Stimulated activated CD8-positive, alpha-beta memory T cell treated with anti-CD3 and anti-CD28 coated beads, Interleukin-4, amount 100 ng/mL, for 1 hour (primary cell): ENCODE data around the gene IL31.

Experiments used
- DNase-seq, 2 donors: peaks; one replicate each; pipeline ENCODE4 v3.0.0-alpha.2; 2020; ENCODE audit warnings: low read depth in 2 of 2, low spot score in 1 of 2

Gene IL31

DNA sequence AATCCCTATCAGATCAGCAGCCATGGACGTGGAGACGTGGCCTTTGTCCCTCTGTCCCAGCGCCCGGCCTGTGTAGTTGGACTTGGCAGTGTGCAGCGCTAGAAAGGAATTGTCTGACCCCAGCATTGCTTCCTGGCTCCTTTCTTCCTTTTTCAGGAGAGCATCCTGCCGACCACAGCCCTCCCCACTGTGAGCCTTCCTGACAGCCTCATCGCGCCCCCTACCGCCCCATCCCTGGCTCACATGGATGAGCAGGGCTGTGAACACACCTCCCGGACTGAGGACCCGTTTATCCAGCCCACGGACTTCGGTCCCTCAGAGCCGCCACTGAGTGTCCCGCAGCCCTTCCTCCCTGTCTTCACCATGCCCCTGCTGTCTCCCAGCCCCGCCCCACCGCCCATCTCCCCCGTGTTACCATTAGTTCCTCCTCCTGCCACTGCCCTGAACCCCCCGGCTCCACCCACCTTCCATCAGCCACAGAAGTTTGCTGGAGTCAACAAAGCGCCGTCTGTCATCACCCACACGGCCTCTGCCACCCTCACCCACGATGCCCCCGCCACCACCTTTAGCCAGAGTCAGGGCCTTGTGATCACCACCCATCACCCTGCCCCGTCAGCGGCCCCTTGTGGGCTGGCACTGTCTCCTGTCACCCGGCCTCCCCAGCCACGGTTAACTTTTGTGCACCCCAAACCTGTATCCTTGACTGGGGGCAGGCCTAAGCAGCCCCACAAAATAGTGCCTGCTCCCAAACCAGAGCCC, 40.6 kb downstream of the IL31 start:
- no peak for DNase-seq

DNA sequence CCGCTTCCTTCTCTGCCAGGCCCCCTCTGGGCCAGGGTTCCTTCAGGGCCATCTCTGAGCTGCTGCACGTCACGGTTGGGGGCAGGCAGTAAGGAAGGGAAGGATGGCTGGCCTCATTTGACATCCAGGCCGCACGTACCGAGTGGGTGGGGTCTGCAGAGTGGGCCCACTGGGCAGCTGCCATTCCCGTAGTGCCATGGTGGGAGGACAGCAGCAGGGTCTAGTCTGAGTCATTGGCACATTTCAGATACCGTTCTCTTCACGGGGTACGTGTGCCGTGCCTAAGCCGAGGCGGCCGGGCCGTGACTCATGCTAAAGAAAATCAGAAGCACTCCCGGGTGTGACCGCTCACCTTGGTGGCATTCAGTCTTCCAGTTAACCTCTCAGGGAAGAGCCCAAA, 43.9 kb downstream of the IL31 start:
- no peak for DNase-seq

DNA sequence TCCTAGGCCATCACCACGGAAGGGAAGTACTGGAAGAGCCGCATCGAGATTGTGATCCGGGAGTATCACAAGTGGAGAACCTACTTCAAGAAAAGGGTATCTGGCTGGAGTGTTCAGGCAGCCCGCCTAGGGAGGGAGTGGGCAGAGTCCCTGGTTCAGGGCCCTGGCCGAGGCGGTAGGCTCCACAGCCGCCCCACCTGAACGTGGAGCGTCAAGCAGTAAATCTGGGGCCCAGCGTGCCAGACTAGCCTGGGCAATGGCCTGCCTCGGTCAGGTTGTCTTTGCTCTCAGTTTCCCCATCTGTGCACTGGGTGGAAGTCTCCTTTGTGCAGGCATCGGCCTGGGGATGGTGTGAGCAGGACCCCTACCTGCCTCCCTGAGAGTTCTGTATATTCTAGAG, 44.9 kb downstream of the IL31 start:
- no peak for DNase-seq

DNA sequence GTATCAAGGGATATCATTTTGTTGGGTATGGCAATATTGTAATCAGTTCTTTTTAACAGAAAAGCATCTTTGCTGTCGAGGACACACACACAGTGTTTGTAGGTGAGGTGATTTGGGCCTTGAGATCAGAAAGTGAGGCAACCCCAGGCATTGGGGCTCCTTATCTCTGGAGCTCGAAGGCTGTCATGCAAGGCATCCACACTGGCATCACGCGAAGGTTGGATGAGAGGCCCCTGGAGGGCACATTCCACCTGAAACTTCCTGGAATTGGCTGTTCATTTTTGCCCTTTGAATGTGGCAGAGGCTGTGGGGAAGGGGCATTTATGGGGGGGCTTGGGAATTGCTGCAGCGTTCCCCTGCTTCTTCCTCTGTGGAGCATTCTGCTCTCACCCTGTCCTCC, 45.5 kb downstream of the IL31 start:
- no peak for DNase-seq

DNA sequence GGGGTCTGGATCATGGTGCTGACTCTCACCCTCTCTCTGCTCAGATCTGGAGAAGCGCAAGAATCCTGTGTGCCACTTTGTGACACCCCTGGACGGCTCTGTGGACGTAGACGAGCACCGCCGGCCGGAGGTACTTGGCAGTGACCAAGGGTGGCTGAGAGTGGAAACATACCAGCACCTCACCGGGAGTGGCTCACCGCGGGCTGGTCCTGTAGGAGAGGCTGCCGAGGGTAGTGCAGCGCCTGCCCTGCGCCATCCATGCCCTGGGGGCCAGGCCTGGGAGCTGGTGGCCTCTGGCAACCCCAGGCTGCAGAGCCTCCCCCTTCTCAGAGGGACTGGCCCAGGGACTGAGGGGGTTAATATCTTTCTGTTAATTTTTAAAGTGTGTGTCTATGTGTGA, 46.2 kb downstream of the IL31 start:
- DNase-seq = no peak

DNA sequence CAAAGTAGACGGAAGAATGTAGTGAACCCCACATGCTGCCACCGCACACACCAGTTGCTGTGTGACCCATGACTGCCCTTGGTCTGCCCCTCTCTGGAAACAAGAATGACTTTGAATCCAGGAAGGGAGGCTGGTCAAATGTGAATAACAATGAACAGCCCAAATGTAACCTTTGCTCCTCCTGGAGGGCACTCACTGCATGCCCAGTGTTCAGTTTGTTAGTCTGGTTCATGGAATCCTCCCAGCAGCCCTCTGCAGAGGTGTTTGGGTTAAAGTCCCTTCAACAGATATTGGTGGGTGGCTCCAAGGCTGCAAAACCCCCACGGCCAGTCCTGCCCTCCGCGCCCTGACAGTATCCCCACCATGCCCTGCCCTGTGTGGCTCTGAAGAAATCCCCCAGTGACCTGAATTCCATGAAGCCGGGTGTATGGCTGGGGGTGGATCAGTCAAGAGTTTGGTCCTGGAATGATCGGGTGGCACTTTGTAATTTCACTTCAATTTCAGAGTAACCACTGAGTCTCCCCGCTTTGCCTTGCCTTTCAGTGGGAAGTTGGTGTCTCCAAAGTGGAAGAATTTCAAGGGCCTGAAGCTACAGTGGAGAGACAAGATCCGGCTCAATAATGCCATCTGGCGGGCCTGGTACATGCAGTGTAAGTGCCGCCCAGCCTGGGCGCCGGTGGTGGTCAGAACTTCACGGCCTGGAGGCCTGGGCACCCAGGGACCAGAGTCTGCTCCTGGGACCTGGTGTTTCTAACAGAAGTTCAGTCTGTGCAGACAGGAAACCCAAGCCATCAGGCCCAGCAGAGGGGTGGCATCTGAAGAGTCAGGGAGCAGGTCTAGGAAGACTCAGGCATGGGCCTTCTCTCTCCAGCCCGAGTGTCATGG, 47.1 kb downstream of the IL31 start:
- no peak for DNase-seq

DNA sequence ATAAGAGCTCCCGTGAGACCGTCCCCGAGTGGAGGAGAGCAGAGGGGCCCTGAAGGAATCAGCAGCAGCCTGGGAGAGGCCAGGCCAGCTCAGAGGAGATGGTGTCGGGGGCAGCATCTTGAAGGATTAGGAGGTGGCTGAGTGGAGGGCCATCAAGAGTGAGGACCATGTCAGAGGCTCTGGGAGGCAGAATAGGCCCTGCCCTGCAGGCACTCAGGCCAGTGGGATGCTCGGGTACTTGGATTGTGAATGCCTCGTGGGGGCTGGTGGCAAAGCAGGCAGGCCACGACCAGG, 47.7 kb downstream of the IL31 start:
- no peak for DNase-seq

DNA sequence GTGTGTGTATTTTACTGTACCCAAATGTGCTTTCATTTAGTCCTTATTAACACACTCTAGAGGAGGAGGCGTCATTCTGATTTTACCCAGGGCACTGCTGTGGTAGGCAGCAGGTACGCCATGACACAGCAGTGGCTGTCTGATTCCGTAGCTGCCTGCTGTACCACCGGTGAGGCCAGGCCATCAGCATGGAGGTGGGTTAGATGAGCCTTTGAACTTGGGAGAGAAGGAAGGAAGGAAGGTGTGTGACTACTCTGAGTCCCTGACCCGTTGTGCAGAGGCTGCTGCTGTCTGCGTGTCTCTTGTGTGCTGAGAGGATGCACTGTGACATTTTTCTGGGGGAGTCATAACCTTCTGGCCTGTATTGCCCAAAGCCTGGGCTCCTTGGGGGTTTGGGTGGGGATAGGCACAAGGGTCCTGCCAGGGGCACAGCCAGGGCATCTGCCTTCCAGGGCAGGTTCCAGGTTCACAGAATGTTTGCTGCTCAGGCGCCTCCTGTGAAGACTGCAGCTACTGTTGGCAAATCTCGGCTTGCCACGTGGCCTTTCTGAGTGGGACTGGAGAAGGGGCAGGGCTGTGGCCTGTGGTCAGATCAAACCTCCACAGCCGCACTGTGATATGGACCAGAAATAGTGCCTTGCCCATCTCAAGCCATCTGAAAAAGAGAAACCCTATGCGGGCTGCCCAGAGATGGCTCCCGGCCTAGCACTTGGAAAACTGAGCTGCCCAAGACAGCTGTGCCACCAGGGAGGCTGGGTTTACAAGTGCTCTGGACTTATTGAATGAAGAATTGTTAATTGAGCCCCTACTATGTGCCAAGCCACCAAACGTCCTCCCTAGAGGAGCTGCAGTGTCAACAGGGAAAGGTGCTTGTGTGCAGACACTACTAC, 48.3 kb downstream of the IL31 start:
- no peak for DNase-seq

DNA sequence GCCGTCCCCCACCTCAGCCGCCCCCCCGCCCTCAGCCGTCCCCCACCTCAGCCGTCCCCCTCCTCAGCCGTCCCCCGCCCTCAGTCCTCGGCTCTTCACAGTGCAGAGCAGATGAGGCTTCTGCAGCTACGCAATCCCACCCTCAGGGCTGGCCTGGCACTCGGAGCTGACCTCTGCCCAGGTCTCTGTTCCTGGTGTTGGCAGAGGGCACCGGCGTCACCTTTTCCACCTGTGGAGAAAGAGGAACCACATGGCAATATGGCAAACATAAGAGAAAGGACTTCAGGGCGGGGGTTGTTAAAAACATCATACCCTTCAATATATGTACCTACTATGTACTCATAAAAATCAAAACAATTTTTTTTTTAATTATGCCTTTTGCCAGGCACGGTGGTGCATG, 49.7 kb downstream of the IL31 start:
- no peak for DNase-seq

DNA sequence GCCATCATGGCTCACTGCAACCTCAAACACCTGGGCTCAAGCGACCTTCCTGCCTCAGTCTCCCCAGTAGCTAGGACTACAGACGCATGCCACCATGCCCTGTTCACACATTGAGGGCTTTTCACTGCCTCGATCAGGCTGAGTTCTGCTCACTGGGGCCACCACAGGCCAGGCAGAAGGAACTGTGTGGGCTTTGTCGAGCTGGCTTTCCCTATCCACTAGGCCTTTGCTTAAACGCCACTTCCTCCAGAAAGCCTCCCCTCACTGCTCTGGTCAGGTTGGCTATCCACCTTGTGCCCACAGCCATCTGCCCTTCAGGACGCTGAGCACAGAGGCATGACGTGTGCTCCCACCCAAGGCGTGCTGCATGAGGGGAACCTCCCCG, 50.3 kb downstream of the IL31 start:
- DNase-seq = no peak

DNA sequence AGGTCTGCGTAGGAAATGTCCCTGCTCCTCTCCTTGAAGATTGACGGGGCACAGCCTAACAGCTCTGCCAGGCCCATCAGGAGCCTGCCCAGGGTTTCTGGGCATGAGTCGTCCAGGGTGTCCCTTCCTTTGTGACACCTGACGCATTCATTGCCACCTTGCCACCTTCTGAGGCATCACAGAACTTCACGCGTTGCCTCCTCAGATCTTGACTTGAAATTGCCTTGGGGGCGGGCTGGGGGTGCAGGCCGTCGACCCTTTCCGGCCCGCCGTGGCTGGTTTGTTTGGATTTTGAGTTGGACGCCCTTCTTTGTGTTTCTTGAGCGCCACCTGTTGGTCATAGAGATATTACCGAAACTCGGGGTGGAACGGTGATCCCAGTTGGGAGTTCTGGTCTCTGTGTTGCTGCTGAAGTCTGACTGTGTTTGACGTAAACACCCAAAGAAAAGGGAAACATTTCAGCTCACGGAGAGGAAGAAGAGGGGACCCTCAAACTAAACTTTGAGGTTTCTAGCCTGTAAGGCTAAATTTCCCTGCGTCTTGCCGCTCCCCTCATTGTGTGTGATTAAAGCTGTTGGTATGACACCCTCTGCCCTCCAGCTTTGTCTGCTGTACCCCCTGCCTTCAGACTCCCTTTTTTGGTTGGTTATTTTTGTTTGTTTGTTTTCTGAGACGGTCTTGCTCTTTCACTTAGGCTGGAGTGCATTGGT, 50.8 kb downstream of the IL31 start:
- DNase-seq = peak; percentile 42 to 46
